Nephron (organoid): Measurements from ENCODE around the gene ZBTB48.
A peak's percentile ranks its signal among the peaks of the same experiment; 100 is the strongest.

ENCODE experiments used
- H3K27ac Mint-ChIP-seq, 3 experiments: 2 replicates each; pipeline ENCODE4 v1.8.0; 2020; ENCODE audit warnings: mixed read lengths in 3 of 3, mild to moderate bottlenecking in 2 of 3, moderate library complexity in 1 of 3
- H3K27me3 Mint-ChIP-seq: 2 replicates; pipeline ENCODE4 v1.8.0; 2021; ENCODE audit warnings: low read depth, mild to moderate bottlenecking, moderate library complexity, mixed read lengths
- H3K36me3 Mint-ChIP-seq: 2 replicates; pipeline ENCODE4 v1.8.0; 2020; ENCODE audit warnings: low read depth, mixed read lengths
- H3K4me1 Mint-ChIP-seq: 2 replicates; pipeline ENCODE4 v1.8.0; 2020; ENCODE audit warnings: mixed read lengths
- H3K4me3 Mint-ChIP-seq, 3 experiments: 2 replicates each; pipeline ENCODE4 v1.8.0; 2020; ENCODE audit warnings: mild to moderate bottlenecking in 3 of 3, mixed read lengths in 3 of 3, moderate library complexity in 2 of 3
- H3K9me3 Mint-ChIP-seq: 2 replicates; pipeline ENCODE4 v1.8.0; 2020; ENCODE audit warnings: mixed read lengths
- CTCF ChIP-seq, 3 experiments: fragments of 200-600 bp; sonication (generic); IDR thresholded peaks; one replicate each; pipeline ENCODE4 v1.5.0; 2021; ENCODE audit warnings: antibody characterized with exemption in 3 of 3; ENCODE audit not compliant: unreplicated experiment in 3 of 3

The ZBTB48 gene

GRCh38 chr1:6582370-6582769 is 2.6 kb downstream of the ZBTB48 start:
- Mint-ChIP-seq H3K36me3 (peaks cover 4% of the 10 kb centered on the region), H3K9me3 (no peaks in the 10 kb centered on the region), H3K4me1 (peaks cover 27% of the 10 kb centered on the region), H3K27me3 (no peaks in the 10 kb centered on the region), H3K27ac (peak overlapping the region in 2 of 3 experiments; percentile 52 to 59), H3K4me3 (peak overlapping the region; percentile 73 to 94 (median 81))
- TF ChIP-seq CTCF (IDR thresholded peaks at IDR 0.05; ENCODE audit: unreplicated experiment in 3 of 3) = no peak

DNA sequence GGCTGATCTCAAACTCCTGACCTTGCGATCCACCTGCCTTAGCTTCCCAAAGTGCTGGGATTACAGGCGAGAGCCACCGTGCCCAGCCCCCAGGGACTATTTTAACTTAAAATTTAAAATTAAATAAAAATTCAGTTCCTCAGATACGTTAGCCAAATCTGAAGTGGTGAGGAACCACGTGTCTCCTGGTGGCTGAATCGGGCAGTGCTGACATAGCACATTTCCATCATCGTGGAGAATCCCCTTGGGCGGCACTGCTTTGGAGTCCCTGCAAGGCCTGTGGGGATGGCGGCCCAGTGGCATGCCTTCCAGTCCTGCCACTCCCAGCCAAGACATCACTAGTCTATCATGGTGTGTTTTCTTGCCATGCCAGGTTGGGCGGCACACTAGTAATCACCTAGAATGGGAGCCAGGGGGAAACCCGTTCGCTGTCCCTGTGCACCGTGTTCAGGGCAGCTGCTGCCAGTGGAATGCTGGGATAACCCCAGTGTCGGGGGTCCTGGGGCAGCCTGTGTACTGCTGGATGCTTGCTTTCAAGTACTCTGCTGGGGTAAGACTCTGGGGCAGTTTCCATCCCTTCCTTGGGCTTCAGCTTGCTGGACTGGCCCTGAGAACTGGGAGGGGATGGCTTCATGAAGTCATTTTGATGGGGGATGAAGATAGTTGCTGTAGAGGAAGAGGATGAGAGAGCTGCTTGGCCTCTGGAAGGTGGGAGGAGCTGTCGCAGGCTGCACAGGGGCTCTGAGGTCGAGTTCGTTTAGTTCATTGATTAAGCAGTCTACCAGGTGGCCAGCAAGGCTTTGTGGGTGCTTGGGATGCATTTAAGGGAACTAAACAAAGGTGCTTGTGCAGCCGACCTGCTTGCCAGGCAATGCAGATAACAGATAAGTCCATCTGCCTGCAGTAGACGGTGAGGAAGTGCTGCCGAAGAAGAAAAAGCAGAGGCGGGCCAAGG is 4.6 kb downstream of the ZBTB48 start:
- Mint-ChIP-seq H3K36me3 (peaks cover 4% of the 10 kb centered on the region), H3K27me3 (no peaks in the 10 kb centered on the region), H3K4me3 (peak overlapping the region in 1 of 3 experiments; percentile 2), H3K27ac (no peak overlapping the region), H3K4me1 (peaks cover 23% of the 10 kb centered on the region), H3K9me3 (no peaks in the 10 kb centered on the region)
- no peak for TF ChIP-seq CTCF (IDR thresholded peaks at IDR 0.05; ENCODE audit: unreplicated experiment in 3 of 3)

GRCh38 chr1:6585081-6585722 is 5.4 kb downstream of the ZBTB48 start:
- Mint-ChIP-seq H3K4me1 (peaks cover 17% of the 10 kb centered on the region), H3K4me3 (no peak overlapping the region), H3K27me3 (no peaks in the 10 kb centered on the region), H3K36me3 (peaks cover 4% of the 10 kb centered on the region), H3K27ac (no peak overlapping the region), H3K9me3 (no peaks in the 10 kb centered on the region)
- TF ChIP-seq CTCF (IDR thresholded peaks at IDR 0.05; ENCODE audit: unreplicated experiment in 3 of 3) = no peak

GRCh38 chr1:6585841-6586240 is 6.0 kb downstream of the ZBTB48 start:
- H3K9me3 Mint-ChIP-seq = no peaks in the 10 kb centered on the region
- TF ChIP-seq CTCF (IDR thresholded peaks at IDR 0.05; ENCODE audit: unreplicated experiment in 3 of 3) = no peak
- no peak overlapping the region for H3K4me3 Mint-ChIP-seq
- peaks cover 4% of the 10 kb centered on the region for H3K36me3 Mint-ChIP-seq
- no peaks in the 10 kb centered on the region for H3K27me3 Mint-ChIP-seq
- H3K27ac Mint-ChIP-seq = no peak overlapping the region
- peaks cover 12% of the 10 kb centered on the region for H3K4me1 Mint-ChIP-seq

GRCh38 chr1:6586404-6586816 is 6.6 kb downstream of the ZBTB48 start:
- H3K27me3 Mint-ChIP-seq = no peaks in the 10 kb centered on the region
- H3K4me3 Mint-ChIP-seq = no peak overlapping the region
- no peak overlapping the region for H3K27ac Mint-ChIP-seq
- peaks cover 4% of the 10 kb centered on the region for H3K36me3 Mint-ChIP-seq
- no peak for TF ChIP-seq CTCF (IDR thresholded peaks at IDR 0.05; ENCODE audit: unreplicated experiment in 3 of 3)
- no peaks in the 10 kb centered on the region for H3K9me3 Mint-ChIP-seq
- H3K4me1 Mint-ChIP-seq = peaks cover 8% of the 10 kb centered on the region
